HepG2 (cell line): Measurements from ENCODE around the gene ZFP69. TPM values are rescaled to one million over a fixed set of nuclear protein-coding genes. Genes with fewer than 3 reads are reported as not detected.

Source experiments
- CBX1 ChIP-seq: IDR thresholded peaks from one replicate; pipeline ENCODE4 v1.6.1; 2016; ENCODE audit warnings: antibody characterized with exemption, low read depth
- KDM5B ChIP-seq: sonication (generic); formaldehyde crosslinking; IDR thresholded peaks from 2 replicates; pipeline ENCODE4 v1.4.0; 2020; ENCODE audit warnings: missing genetic modification reagents, mild to moderate bottlenecking, borderline replicate concordance
- RORA ChIP-seq: sonication (generic); formaldehyde crosslinking; IDR thresholded peaks from 2 replicates; pipeline ENCODE4 v1.5.0; 2020; ENCODE audit warnings: mild to moderate bottlenecking, missing genetic modification reagents, moderate library complexity
- TBX2 ChIP-seq: sonication (generic); formaldehyde crosslinking; IDR thresholded peaks from 2 replicates; pipeline ENCODE4 v1.5.0; 2020; ENCODE audit warnings: missing genetic modification reagents, mild to moderate bottlenecking, borderline replicate concordance
- ZNF501 ChIP-seq: sonication (generic); formaldehyde crosslinking; IDR thresholded peaks from 2 replicates; pipeline ENCODE4 v1.5.1; 2020; ENCODE audit warnings: mild to moderate bottlenecking, moderate library complexity, missing genetic modification reagents
- ZNF572 ChIP-seq: sonication (generic); formaldehyde crosslinking; IDR thresholded peaks from 2 replicates; pipeline ENCODE4 v1.5.1; 2020; ENCODE audit warnings: mild to moderate bottlenecking, missing genetic modification reagents
- polyA plus RNA-seq, 8 experiments: library from polyadenylated mRNA; depleted of rRNA in 3 of 8; stranded (reverse) in 7 of 8; unstranded in 1 of 8; fragments of >200 nt; fragmentation: Illumina TruSeq in 4 of 8; extraction: Trizol in 4 of 8; gene quantifications; 2 replicates each; pipeline versions ENCODE4 v1.2.1 to v1.2.3, GENCODE V29; 2011 to 2016; ENCODE audit warnings: low read depth in 4 of 8, missing spikeins in 1 of 8, mixed read lengths in 1 of 8; ENCODE audit not compliant: insufficient read depth in 1 of 8
- total RNA-seq, 5 experiments: library from RNA; depleted of rRNA; stranded (reverse); fragments of >200 nt; fragmentation: Illumina TruSeq; extraction: Trizol; gene quantifications; 2 replicates each; pipeline ENCODE4 v1.2.3, GENCODE V29; 2016; ENCODE audit warnings: low read depth in 1 of 5
- TF ChIP-seq, protein P1 (sequence below): sonication (generic); formaldehyde crosslinking; IDR thresholded peaks from 2 replicates; pipeline ENCODE4 v1.5.1; 2020; ENCODE audit warnings: mild to moderate bottlenecking, missing genetic modification reagents, borderline replicate concordance
- TF ChIP-seq, protein P2 (sequence below): sonication (generic); formaldehyde crosslinking; IDR thresholded peaks from 2 replicates; pipeline ENCODE4 v1.4.0; 2020; ENCODE audit warnings: missing genetic modification reagents
- TF ChIP-seq, protein P3 (sequence below): sonication (generic); formaldehyde crosslinking; conservative IDR thresholded peaks from 2 replicates; pipeline ENCODE4 v1.4.0; 2020; ENCODE audit warnings: missing genetic modification reagents
- TF ChIP-seq, protein P4 (sequence below): sonication (generic); formaldehyde crosslinking; IDR thresholded peaks from 2 replicates; pipeline ENCODE4 v1.4.0; 2020; ENCODE audit warnings: mild to moderate bottlenecking, missing genetic modification reagents

Gene ZFP69
- total and polyA plus RNA-seq, 2 of the 13 experiments (the other 11 are each of a cell fraction or from before 2014, with no cell fraction given): 2.6 to 5.6 TPM

DNA sequence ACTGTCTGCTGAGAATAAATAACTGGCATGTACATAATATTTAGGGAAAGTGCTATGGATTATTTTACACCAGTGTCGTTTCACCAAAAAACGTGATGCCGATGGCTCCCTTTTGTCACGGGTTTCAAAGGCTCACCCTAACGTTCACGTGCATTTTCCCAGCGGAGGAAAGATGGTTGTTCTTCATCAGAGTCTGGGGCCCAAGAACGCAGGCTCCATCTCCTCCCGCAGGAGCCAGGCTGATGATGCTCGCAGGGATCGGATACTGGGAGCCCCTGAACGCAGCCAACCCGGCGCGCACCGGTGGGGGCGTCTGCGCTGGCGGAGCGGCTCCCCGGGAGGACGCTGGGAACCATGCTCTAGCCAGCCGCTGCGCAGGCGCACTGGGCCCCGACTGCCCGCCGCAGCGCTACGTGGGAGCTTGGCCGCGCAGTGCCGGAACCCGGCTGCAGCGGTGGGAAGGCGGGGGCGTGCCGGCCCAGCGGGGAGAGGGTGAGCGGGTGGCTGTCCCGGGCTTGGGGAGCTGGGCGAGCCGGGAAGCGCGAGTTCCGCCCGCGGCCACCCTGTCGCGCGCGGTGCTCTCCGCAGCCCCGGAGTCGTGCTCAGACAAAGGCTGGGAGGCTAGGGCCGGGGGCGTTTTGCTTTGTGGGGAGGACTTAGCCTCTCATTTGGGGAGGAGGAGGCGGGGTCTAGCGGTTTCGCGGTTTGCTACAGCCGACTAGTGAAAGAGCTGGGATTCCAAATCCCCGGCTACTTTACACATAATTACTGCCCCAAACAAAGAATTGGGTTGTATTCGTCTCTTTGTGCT is 27.2 kb upstream of the ZFP69 start, which contains the start of gene ZFP69B (continued):
- TF ChIP-seq, protein P1, sequence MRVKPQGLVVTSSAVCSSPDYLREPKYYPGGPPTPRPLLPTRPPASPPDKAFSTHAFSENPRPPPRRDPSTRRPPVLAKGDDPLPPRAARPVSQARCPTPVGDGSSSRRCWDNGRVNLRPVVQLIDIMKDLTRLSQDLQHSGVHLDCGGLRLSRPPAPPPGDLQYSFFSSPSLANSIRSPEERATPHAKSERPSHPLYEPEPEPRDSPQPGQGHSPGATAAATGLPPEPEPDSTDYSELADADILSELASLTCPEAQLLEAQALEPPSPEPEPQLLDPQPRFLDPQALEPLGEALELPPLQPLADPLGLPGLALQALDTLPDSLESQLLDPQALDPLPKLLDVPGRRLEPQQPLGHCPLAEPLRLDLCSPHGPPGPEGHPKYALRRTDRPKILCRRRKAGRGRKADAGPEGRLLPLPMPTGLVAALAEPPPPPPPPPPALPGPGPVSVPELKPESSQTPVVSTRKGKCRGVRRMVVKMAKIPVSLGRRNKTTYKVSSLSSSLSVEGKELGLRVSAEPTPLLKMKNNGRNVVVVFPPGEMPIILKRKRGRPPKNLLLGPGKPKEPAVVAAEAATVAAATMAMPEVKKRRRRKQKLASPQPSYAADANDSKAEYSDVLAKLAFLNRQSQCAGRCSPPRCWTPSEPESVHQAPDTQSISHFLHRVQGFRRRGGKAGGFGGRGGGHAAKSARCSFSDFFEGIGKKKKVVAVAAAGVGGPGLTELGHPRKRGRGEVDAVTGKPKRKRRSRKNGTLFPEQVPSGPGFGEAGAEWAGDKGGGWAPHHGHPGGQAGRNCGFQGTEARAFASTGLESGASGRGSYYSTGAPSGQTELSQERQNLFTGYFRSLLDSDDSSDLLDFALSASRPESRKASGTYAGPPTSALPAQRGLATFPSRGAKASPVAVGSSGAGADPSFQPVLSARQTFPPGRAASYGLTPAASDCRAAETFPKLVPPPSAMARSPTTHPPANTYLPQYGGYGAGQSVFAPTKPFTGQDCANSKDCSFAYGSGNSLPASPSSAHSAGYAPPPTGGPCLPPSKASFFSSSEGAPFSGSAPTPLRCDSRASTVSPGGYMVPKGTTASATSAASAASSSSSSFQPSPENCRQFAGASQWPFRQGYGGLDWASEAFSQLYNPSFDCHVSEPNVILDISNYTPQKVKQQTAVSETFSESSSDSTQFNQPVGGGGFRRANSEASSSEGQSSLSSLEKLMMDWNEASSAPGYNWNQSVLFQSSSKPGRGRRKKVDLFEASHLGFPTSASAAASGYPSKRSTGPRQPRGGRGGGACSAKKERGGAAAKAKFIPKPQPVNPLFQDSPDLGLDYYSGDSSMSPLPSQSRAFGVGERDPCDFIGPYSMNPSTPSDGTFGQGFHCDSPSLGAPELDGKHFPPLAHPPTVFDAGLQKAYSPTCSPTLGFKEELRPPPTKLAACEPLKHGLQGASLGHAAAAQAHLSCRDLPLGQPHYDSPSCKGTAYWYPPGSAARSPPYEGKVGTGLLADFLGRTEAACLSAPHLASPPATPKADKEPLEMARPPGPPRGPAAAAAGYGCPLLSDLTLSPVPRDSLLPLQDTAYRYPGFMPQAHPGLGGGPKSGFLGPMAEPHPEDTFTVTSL (CRISPR knock-in tag): no peak
- TF ChIP-seq ZNF572 (CRISPR knock-in tag) (no peak), CBX1 (peak; percentile 82), ZNF501 (CRISPR knock-in tag) (peak; percentile 73), RORA (no peak), KDM5B (CRISPR knock-in tag) (peak; percentile 91; the same call in 1 of the 2 replicates), TBX2 (CRISPR knock-in tag) (peak; percentile 83)
- TF ChIP-seq, protein P2, sequence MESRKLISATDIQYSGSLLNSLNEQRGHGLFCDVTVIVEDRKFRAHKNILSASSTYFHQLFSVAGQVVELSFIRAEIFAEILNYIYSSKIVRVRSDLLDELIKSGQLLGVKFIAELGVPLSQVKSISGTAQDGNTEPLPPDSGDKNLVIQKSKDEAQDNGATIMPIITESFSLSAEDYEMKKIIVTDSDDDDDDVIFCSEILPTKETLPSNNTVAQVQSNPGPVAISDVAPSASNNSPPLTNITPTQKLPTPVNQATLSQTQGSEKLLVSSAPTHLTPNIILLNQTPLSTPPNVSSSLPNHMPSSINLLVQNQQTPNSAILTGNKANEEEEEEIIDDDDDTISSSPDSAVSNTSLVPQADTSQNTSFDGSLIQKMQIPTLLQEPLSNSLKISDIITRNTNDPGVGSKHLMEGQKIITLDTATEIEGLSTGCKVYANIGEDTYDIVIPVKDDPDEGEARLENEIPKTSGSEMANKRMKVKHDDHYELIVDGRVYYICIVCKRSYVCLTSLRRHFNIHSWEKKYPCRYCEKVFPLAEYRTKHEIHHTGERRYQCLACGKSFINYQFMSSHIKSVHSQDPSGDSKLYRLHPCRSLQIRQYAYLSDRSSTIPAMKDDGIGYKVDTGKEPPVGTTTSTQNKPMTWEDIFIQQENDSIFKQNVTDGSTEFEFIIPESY (CRISPR knock-in tag): no peak; the same call in 1 of the 2 replicates
- TF ChIP-seq, protein P3, sequence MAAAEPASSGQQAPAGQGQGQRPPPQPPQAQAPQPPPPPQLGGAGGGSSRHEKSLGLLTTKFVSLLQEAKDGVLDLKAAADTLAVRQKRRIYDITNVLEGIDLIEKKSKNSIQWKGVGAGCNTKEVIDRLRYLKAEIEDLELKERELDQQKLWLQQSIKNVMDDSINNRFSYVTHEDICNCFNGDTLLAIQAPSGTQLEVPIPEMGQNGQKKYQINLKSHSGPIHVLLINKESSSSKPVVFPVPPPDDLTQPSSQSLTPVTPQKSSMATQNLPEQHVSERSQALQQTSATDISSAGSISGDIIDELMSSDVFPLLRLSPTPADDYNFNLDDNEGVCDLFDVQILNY (CRISPR knock-in tag): peak; percentile 59
- TF ChIP-seq, protein P4, sequence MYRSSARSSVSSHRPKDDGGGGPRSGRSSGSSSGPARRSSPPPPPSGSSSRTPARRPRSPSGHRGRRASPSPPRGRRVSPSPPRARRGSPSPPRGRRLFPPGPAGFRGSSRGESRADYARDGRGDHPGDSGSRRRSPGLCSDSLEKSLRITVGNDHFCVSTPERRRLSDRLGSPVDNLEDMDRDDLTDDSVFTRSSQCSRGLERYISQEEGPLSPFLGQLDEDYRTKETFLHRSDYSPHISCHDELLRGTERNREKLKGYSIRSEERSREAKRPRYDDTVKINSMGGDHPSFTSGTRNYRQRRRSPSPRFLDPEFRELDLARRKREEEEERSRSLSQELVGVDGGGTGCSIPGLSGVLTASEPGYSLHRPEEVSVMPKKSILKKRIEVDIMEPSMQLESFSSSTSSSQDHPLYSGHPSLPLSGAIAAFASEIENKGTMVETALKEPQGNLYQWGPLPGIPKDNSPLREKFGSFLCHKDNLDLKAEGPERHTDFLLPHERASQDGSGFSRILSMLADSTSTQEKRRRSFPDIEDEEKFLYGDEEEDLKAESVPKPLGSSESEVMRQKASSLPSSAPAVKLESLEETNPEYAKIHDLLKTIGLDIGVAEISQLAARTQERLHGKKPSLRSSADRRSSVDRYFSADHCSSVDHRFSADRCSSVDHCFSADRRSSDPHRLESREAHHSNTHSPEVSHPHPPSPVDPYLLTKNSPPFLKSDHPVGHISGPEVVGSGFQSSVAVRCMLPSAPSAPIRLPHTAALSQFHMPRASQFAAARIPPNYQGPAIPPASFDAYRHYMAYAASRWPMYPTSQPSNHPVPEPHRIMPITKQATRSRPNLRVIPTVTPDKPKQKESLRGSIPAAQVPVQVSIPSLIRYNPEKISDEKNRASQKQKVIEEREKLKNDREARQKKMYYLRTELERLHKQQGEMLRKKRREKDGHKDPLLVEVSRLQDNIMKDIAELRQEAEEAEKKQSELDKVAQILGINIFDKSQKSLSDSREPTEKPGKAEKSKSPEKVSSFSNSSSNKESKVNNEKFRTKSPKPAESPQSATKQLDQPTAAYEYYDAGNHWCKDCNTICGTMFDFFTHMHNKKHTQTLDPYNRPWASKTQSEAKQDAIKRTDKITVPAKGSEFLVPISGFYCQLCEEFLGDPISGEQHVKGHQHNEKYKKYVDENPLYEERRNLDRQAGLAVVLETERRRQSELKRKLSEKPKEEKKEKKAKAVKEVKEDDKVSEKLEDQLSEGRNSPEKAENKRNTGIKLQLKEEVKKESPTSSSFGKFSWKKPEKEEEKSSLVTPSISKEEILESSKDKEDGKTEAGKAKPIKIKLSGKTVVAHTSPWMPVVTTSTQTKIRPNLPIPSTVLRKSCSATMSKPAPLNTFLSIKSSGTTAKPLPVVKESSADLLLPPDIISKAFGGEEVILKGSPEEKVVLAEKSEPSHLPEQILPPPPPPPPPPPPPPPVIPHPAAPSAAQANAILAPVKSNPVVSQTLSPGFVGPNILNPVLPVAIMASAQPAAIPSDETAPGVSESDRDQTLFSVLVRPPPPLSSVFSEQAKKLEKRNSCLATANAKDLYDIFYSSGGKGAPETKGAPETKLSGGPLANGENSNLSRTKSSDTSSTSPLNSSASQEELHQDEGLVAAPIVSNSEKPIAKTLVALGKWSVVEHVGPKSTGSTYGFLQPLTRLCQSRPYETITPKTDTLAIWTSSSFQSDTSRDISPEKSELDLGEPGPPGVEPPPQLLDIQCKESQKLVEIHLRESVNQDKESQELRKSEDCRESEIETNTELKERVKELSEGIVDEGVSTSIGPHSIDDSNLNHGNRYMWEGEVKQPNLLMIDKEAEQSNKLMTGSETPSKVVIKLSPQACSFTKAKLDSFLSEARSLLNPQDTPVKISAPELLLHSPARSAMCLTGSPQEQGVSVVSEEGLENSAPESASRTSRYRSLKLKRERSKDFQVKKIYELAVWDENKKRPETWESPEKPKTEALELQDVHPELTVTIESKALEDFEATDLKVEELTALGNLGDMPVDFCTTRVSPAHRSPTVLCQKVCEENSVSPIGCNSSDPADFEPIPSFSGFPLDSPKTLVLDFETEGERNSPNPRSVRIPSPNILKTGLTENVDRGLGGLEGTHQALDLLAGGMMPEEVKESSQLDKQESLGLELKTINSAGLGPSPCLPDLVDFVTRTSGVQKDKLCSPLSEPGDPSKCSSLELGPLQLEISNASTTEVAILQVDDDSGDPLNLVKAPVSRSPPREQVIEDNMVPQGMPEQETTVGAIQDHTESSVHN (CRISPR knock-in tag): 0 out of 2 replicates have a peak, but pooled peaks have one; percentile 27
